Measurements from ENCODE around the gene GKN2.

The GKN2 gene

DNA sequence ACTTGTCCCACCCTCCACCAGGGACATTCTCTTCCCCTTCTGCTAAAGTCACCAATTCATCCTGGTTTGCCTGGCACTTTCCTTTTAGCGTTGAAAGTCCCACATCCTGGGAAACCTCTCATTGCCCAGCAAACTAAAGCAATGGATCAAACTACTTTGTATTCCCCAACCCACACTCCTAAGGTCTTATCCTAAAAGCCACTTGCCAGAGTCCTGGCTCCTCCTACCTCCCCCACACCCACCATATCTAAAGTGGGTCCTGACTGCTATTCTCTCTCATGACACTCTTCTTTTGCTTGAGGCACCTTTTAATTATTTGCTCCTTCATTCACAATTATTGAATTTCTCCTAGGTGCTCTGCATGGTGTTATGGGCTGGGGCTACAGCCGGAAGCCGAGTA lies 40.6 kb downstream of the GKN2 start:
- H3K27ac ChIP-seq, result no peak overlapping the region
- TF ChIP-seq, protein P1, sequence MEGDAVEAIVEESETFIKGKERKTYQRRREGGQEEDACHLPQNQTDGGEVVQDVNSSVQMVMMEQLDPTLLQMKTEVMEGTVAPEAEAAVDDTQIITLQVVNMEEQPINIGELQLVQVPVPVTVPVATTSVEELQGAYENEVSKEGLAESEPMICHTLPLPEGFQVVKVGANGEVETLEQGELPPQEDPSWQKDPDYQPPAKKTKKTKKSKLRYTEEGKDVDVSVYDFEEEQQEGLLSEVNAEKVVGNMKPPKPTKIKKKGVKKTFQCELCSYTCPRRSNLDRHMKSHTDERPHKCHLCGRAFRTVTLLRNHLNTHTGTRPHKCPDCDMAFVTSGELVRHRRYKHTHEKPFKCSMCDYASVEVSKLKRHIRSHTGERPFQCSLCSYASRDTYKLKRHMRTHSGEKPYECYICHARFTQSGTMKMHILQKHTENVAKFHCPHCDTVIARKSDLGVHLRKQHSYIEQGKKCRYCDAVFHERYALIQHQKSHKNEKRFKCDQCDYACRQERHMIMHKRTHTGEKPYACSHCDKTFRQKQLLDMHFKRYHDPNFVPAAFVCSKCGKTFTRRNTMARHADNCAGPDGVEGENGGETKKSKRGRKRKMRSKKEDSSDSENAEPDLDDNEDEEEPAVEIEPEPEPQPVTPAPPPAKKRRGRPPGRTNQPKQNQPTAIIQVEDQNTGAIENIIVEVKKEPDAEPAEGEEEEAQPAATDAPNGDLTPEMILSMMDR (IDR thresholded peaks at IDR 0.05), result no peak

DNA sequence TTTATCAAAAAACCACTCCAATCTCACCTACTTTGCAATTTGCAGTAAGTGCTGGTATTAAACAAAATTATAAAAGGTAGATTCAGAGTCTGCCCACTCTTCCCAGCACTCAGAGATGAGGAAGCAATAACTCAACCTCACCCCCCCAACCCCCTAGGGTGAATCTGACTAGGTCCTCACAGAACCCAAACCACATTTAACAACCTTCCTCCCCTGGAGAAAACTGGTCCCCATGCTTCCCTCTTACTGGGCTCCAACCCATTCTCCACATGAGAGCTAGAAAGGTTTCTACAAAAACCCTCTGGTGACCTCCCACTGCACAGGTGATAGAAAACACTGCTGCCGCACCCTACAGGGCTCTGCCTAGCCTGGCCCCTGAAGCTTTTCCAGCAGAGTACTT lies 41.0 kb downstream of the GKN2 start:
- H3K27ac ChIP-seq, result no peak overlapping the region

DNA sequence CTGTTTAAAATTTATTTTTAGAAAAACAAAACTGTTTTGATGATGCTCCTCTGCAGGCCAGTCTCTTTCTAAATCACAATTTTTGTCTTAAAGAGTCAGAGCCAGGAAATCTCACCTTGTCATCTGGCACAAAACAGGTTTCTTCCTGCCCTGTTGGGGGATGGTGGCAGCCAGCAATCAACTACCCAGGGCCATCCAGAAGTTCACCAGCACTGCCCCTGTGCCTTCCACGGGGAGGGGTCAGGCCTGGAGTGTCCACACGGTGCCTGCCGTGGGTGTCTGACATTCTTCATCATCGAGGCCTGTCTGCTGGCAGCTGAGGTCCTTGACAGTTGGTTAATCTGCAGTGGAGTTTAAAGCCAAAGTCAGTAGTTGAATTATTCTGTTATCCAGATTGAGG lies 41.4 kb downstream of the GKN2 start:
- no peak for TF ChIP-seq ZFX (IDR thresholded peaks at IDR 0.05; ENCODE audit: borderline replicate concordance)
- TF ChIP-seq, protein P1 (IDR thresholded peaks at IDR 0.05), result no peak
- H3K27ac ChIP-seq, result no peak overlapping the region

More for the DNA sequence above, 41.0 kb downstream of the GKN2 start:
- TF ChIP-seq, protein P1 (IDR thresholded peaks at IDR 0.05), result no peak
- TF ChIP-seq ZFX (IDR thresholded peaks at IDR 0.05; ENCODE audit: borderline replicate concordance), result no peak

DNA sequence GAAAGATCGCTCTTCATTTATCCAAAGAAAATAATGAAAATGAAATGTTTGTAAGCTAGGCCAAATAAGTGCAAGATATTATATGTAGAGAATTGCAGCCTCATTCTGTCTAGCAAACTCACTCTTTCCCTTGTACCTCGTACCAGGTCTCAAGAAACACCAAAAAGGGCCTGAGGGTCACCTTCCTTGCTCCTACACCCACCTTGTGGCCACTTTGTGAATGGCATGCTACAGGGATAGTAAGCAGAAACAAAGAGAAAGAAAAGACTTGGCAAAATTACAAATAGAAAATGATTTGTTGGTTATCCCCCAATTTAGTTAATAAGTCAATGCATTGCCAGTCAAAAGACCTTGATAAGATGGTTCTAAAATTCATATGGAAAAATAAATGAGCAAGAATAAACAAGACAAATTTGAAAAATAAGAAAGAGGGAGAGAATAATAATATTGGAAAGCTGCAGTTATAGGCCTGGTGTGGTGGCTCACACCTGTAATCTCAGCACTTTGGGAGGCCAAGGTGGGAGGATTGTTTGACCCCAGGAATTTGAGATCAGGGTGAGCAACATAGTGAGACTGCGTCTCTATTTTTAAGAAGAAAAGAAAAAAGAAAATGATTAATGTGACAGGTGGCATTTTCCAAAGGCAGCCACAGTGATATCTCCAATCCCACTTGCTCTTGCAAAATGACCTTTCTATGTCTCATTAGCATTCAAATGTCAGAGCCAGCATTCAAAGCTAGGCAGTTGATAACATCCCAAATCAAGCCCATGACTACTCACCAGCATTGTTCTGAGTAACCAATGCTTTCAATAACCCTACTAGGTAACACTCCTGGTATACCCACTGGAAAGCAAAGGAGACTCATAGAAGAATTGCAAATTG lies 42.7 kb downstream of the GKN2 start:
- H3K27ac ChIP-seq, result no peak overlapping the region
- TF ChIP-seq, protein P1 (IDR thresholded peaks at IDR 0.05), result peak; percentile 83
- TF ChIP-seq ZFX (IDR thresholded peaks at IDR 0.05; ENCODE audit: borderline replicate concordance), result no peak

DNA sequence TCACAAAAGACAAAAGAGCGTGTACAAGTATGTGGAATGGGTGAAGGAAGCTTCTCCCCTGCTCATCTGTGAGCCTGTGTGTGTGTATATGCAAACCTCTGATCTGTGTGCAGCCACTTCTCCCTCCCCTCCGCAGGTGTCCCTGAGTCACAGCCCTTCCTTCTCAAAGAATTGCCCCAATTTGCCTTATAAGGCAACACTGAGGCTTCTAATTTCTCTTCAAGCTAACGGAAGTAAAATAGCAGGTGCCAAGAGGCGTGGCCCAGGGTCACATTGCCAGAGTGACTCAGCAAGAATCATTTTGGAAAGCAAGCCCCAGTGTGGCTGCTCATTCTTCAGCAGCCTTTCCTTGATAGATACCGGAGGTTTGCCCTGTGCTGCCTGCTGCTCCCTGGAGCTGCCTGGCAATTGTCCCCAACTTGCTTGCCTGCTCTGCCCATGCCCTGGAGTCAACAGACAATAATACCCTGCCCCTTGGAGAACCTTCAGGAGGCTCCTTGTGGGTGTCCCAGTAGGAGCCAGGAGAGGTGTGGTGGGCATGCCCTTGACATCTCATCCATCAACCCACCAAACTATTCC lies 44.2 kb downstream of the GKN2 start:
- peak overlapping the region; percentile 47 for H3K27ac ChIP-seq

DNA sequence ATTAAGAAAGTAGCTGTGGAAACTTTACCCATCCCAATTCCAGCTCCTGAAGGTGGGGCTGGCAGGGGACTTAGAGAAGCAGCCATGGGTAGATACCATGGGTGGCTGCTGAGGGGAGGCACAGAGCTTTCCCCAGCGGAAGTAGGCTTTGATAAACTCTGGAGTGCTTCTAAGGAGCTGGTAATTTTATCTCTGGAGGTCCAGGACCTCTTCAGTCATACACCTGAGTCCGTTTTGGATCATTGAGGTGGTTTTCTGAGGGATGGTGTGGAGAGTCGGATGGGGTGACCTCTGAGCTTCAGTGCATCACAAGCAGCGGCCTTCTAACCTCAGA lies 44.8 kb downstream of the GKN2 start:
- peak overlapping the region; percentile 47; the same call in 1 of the 2 replicates for H3K27ac ChIP-seq
- TF ChIP-seq, protein P1 (IDR thresholded peaks at IDR 0.05), result no peak
- TF ChIP-seq ZFX (IDR thresholded peaks at IDR 0.05; ENCODE audit: borderline replicate concordance), result no peak

More for the DNA sequence above, 44.2 kb downstream of the GKN2 start:
- no peak for TF ChIP-seq ZFX (IDR thresholded peaks at IDR 0.05; ENCODE audit: borderline replicate concordance)
- TF ChIP-seq, protein P1 (IDR thresholded peaks at IDR 0.05), result no peak

All from 22Rv1 (cell line).